ENCODE measurements around the gene BRD7.

BRD7 gene

GRCh38 chr16:50368410-50369132, at the start of gene BRD7:
Gene BRD7, minus strand, starts transcription at chr16:50368988. Its CDS starts 214 bp downstream, at chr16:50368774.
- no peak for DNase-seq

- no peak for DNase-seq
These were observed 47.6 kb upstream of the BRD7 start for GRCh38 chr16:50416388-50416787.

DNA sequence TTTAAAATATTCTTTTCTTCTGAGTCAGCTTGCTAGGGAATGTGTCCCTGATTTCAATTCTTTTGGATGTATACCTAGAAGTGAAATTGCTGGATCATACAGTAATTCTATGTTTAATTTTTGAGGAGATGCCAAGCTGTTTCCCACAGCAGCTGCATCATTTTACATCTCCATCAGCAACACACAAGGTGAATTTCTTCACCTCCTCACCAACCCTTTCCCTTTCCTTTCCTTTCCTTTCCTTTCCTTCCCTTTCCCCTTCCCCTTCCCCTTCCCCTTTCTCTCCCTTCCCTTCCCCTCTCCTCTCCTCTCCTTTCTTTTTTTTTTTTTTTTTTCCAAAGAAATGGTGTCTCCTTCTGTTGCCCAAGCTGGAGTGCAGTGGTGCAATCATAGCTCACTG, 45.4 kb upstream of the BRD7 start:
- DNase-seq, result no peak

DNA sequence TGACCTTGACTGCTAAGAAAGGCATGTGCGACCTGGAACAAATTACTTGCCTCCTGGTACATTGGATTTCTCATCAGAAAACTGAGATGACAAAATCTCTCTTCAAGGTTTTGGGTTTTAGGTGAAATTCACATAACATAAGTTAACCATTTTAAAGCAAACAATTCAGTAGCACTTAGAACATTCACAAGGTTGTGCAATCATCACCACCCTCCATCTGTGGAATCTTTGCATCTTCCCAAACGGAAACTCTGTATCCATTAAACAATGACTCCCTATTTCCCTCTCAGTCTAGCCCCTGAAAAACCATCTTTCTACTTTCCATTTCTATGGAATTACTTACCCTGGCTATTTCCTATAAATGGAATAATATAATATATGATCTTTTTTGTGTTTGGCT, 42.2 kb upstream of the BRD7 start:
- no peak for DNase-seq

GRCh38 chr16:50408001-50408561, 39.3 kb upstream of the BRD7 start:
- no peak for DNase-seq

DNA sequence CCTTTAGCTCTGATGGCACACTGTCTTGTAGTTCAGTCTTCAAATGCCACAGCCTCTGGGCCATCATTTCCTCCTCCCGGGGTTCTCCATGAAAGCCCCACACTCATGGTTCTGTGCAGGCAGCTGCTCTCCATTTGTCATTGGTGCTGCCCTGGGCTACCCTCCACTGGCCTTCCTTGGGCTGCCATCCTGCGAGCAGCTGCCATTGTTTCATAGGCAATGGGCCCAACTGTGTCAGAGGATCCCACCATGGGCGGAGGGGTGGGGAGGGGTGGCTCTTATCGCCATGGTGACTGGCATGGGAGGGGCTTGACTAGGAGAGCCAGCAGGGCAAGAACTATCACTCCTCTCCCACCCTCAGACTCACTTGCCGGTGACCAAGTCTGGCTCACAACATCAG, 38.6 kb upstream of the BRD7 start:
- DNase-seq, result no peak

- no peak for DNase-seq
These were observed 34.7 kb upstream of the BRD7 start for GRCh38 chr16:50403491-50403890.

- no peak for DNase-seq
These were observed 33.6 kb upstream of the BRD7 start for GRCh38 chr16:50402298-50402895.

DNA sequence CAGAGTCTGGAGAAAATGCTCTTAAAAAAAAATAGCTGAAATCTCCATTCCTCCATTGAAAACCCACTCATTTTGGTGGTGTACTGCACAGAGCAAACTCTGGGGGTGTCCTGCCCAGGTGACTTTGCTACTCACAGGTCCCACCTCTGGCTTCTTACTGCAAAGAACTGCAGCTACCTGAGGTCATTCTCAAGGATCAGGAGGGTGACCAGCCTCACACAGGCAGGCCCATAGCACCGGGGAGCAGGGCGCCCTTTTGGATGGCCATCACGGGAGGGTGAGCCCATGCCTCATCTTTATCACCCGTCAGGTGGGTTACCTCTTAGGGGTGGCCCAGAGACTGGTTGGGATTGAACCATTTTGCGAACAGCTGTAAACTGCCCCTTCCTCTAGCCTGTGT, 32.6 kb upstream of the BRD7 start:
- DNase-seq, result no peak

DNA sequence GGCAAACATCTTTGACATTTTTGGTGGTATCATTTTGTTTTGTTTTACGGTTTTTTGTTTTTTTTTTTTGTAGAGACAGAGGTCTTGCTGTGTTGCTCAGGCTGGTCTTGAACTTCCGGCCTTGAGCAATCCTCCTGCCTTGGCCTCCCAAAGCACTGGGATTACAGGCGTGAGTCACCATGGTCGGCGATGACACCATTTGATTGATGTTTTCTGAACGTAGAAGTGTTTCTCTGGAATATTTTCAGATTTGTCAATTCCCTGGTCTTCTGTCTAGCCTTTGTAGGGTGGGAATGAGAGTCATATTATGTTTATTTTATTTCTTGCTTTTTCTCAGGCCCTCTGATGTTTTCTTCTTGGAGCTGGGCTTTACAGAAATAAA, 32.2 kb upstream of the BRD7 start:
- DNase-seq, result no peak

DNA sequence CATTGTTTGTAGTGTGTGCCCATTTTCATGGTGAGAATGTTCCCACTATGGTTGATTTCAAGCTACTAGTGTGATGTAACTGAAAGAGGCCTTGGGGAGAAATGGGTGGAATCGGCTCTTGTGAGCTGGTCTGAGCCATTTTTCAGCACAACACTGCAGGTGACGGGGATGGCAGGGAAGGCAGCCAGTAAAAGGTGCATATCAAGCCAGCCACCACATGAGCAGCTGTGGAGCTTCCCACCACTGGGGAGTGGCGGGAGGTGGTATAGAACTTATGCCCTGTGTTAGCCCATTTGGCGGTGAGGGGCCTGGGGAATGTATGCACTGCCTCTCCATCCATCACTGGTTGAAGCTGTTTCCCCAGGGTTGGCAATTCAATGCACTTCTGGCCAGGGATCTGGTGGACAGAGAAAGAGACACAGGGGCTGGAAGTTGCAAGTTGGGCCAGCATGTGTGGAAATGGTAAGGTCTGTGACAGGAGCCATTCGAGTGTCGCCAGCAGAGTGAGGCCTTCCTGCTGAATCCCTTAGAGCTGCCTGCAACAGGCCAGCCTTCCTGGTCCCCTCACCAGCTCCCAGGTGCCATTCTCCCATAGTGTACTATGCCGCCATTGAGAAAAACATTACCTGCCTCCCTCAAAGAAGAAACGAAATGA, 31.7 kb upstream of the BRD7 start:
- no peak for DNase-seq

DNA sequence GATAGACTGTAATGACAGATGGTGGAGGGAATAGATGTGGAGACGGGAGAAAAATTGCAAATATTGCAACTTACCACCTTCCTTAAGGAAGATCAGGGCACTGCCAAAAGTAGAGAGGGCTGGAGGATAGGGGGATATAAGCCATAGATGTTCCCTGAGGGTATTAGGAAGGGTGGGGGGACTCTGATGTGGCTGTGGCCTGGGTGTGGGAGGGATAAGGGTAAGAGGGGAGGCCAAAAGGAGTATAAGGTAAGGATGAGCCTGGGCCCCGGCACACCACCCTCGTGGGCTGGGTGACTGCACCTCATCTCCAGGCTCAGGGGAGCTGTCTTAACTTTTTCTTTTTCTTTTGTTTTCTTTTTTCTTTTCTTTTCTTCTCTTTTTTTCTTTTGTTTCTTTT, 30.6 kb upstream of the BRD7 start:
- no peak for DNase-seq

DNA sequence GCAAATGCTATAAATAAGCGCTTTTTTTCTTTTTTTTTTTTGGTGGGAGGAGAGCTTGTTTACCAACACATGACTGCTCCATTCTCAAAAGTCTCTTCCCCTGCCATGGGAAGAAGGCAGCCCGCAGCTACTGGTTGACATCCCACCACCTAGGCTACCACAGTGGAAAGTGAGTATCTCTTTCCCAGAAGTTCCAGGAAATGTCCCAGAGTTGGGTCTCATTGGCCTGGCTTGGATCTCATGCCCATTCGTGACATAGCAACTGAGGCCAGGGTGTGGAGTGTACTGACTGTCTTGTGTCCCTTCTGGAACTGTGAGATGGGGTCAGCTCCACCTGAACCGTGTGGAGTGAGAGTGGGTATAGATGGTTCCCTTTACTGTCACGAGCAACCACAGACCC, 29.5 kb upstream of the BRD7 start:
- no peak for DNase-seq

DNA sequence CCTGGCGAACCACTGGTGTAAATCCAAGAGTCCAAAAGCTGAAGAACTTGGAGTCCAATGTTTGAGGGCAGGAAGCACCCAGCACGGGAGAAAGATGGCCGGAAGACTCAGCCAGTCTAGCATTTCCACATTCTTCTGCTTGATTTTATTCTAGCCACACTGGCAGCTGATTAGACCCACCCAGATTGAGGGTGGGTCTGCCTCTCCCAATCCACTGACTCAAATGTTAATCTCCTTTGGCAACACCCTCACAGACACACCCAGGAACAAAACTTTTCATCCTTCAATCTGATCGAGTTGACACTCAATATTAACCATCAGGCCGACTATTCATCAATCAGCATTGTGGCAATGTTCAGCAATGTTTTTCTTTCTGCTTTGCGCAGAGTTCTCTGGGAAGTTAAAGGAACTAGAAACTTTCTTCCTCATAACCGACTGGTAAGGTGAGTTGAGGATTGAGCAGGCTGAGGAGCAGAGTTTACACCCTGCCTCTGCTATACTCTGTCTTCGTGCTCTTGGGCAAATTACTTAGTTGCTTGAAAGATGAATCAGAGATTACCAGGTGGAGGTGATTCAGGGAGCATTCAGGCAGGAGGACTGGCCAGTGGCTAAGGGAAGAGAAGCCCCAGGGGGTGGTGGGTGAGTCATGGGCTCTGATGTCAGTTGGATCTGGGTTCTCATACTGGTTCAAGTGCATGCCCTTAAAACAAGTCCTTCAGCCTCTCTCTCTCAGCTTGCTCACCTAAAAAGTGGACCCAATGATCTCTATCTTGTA, 28.2 kb upstream of the BRD7 start:
- DNase-seq, result no peak

GRCh38 chr16:50395763-50396710, 27.2 kb upstream of the BRD7 start:
- no peak for DNase-seq

- DNase-seq, result no peak
These were observed 25.3 kb upstream of the BRD7 start for GRCh38 chr16:50393858-50394802.

DNA sequence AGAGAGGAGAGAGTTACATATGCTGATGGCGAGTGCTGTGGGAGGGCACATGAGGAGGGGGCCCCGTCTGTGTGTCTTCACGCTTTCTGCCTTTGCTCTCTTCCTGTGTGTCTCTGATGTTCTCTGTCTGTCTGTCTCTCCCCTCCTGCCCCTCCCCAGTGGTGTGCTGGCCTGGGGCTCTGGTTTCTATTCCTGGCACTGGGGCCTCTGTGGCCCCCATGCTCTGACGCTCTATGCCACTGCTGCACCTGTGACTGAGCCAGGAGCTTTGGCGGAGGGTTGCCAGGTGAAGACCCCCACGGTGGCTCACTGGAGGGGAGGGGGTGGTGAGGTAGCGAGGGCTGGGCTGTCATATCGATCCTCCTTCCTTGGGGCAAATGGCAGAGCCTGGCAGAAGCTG, 24.6 kb upstream of the BRD7 start:
- no peak for DNase-seq

GRCh38 chr16:50390914-50391716, 22.3 kb upstream of the BRD7 start:
- DNase-seq, result no peak

- DNase-seq, result no peak
These were observed 21.6 kb upstream of the BRD7 start for GRCh38 chr16:50390371-50390771.

DNA sequence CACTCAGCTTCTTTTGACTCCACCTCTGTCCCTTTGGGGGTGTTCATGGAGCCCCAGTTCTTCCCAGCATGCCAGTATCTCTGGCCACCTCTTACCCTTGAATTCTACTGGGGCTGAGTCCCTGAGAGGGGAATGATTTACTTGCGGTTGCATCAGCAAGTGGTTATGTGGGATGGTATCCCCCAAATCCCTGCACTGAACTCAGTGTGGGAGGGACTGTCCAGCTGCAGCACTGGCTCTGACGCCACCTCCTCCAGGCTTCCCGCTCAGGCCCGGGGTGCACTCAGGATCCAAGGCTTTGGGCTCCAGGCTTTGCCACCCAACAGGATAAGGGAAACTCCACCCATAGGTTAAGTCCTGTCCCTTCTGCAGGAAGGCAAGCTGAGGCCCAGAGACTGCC, 21.1 kb upstream of the BRD7 start:
- no peak for DNase-seq
